Skin epidermis (tissue), 12 donors: ENCODE data around the gene GP1BB.

ENCODE experiments used
- H3K27ac ChIP-seq, 21 experiments: fragments of 200-600 bp; sonication (generic) in 11 of 21; one replicate each; pipeline ENCODE4 v1.5.0; 2020; ENCODE audit warnings: mild to moderate bottlenecking in 3 of 21, inconsistent platforms in 2 of 21, moderate library complexity in 2 of 21
- H3K4me3 ChIP-seq, 7 experiments: fragments of 200-600 bp; sonication (generic) in 2 of 7; one replicate each; pipeline ENCODE4 v1.5.0; 2020; ENCODE audit warnings: inconsistent platforms in 2 of 7, mild to moderate bottlenecking in 2 of 7, moderate library complexity in 1 of 7

GP1BB gene

GRCh38 chr22:19750507-19751490 is 27.5 kb downstream of the GP1BB start:
- Histone ChIP-seq H3K4me3 (no peak overlapping the region), H3K27ac (peak overlapping the region in 1 of 21 experiments; percentile 30)

GRCh38 chr22:19751497-19752245 is 28.3 kb downstream of the GP1BB start:
- H3K4me3 ChIP-seq, result no peak overlapping the region
- H3K27ac ChIP-seq, result no peak overlapping the region

- Histone ChIP-seq H3K27ac (no peak overlapping the region), H3K4me3 (no peak overlapping the region)
Measured at GRCh38 chr22:19753090-19753842, 29.9 kb downstream of the GP1BB start.

GRCh38 chr22:19753996-19754700 is 30.8 kb downstream of the GP1BB start:
- H3K4me3 ChIP-seq, result no peak overlapping the region
- H3K27ac ChIP-seq, result no peak overlapping the region

- Histone ChIP-seq H3K27ac (no peak overlapping the region), H3K4me3 (peak overlapping the region in 2 of 7 experiments; percentile 9 to 39)
Measured at GRCh38 chr22:19754701-19755144, 31.4 kb downstream of the GP1BB start.

GRCh38 chr22:19755145-19755710 is 31.9 kb downstream of the GP1BB start:
- peak overlapping the region in 1 of 21 experiments; percentile 62 for H3K27ac ChIP-seq
- H3K4me3 ChIP-seq, result peak overlapping the region in 2 of 7 experiments; percentile 9 to 39

- Histone ChIP-seq H3K27ac (peak overlapping the region in 2 of 21 experiments; percentile 51 to 84), H3K4me3 (peak overlapping the region in 2 of 7 experiments; percentile 25 to 39)
Measured at GRCh38 chr22:19755722-19756287, 32.5 kb downstream of the GP1BB start.

- H3K4me3 ChIP-seq, result peak overlapping the region in 5 of 7 experiments; percentile 7 to 39 (median 25)
Measured at GRCh38 chr22:19756288-19757128, 33.2 kb downstream of the GP1BB start.

GRCh38 chr22:19757140-19757984 is 34.0 kb downstream of the GP1BB start:
- H3K4me3 ChIP-seq, result peak overlapping the region in 5 of 7 experiments; percentile 7 to 39 (median 25)

More at GRCh38 chr22:19756288-19757128, 33.2 kb downstream of the GP1BB start:
- peak overlapping the region in 2 of 21 experiments; percentile 51 to 84 for H3K27ac ChIP-seq

GRCh38 chr22:19757985-19758895 is 34.9 kb downstream of the GP1BB start:
- peak overlapping the region in 4 of 21 experiments; percentile 26 to 84 (median 55) for H3K27ac ChIP-seq
- peak overlapping the region in 2 of 7 experiments; percentile 35 to 38 for H3K4me3 ChIP-seq

More at GRCh38 chr22:19757140-19757984, 34.0 kb downstream of the GP1BB start:
- H3K27ac ChIP-seq, result peak overlapping the region in 2 of 21 experiments; percentile 51 to 84

- peak overlapping the region in 7 of 21 experiments; percentile 16 to 84 (median 33) for H3K27ac ChIP-seq
Measured at GRCh38 chr22:19758896-19759426, 35.6 kb downstream of the GP1BB start.

GRCh38 chr22:19759427-19760057 is 36.2 kb downstream of the GP1BB start:
- Histone ChIP-seq H3K4me3 (peak overlapping the region in 6 of 7 experiments; percentile 9 to 38 (median 22)), H3K27ac (peak overlapping the region in 6 of 21 experiments; percentile 16 to 84 (median 37))

More at GRCh38 chr22:19758896-19759426, 35.6 kb downstream of the GP1BB start:
- H3K4me3 ChIP-seq, result peak overlapping the region in 5 of 7 experiments; percentile 14 to 38 (median 28)

- peak within 1 kb of the TSS in 18 of 21 experiments; percentile 39 to 87 (median 64) for H3K27ac ChIP-seq
- H3K4me3 ChIP-seq, result peak within 1 kb of the TSS; percentile 25 to 49 (median 35)
Measured at GRCh38 chr22:19760058-19760950, 37.0 kb downstream of the GP1BB start, which contains the start of gene TBX1. Gene TBX1 (plus strand): TSS chr22:19760778. CDS start chr22:19760844, 66 bp downstream.
